Activated T-cell treated with anti-CD3 and anti-CD28 coated beads, Interleukin-2, amount 50 U/mL, for 4 hours (primary cell): ENCODE data around the gene CD93. TPM values are rescaled to one million over a fixed set of nuclear protein-coding genes. Genes with fewer than 3 reads are reported as not detected.

Experiments used
- ATAC-seq, 2 donors: fragments of 200-7000 bp; cut with Tn5 transposase; one replicate each; pipeline ENCODE4 v1.10.0; 2021
- DNase-seq: peaks from one replicate; pipeline ENCODE4 v3.0.0-alpha.2; 2020
- H3K27me3 Mint-ChIP-seq: one replicate; pipeline ENCODE4 v1.8.0; 2021; ENCODE audit warnings: low read depth, mixed read lengths
- H3K36me3 Mint-ChIP-seq: one replicate; pipeline ENCODE4 v1.8.0; 2022; ENCODE audit warnings: mixed read lengths; ENCODE audit not compliant: insufficient read depth
- H3K4me1 Mint-ChIP-seq: one replicate; pipeline ENCODE4 v1.8.0; 2021; ENCODE audit warnings: low read depth, mixed read lengths
- H3K4me3 Mint-ChIP-seq: one replicate; pipeline ENCODE4 v1.8.0; 2021; ENCODE audit warnings: mild to moderate bottlenecking, moderate library complexity, mixed read lengths
- H3K9me3 Mint-ChIP-seq: one replicate; pipeline ENCODE4 v1.8.0; 2021; ENCODE audit warnings: mixed read lengths
- total RNA-seq, 3 donors: library from RNA; stranded (reverse); gene quantifications; one replicate each; pipeline ENCODE4 v1.2.1, GENCODE V29; 2021

The CD93 gene
- total RNA-seq, 3 donors from 2014 or later: 0.18 to 0.76 (median 0.30) TPM

GRCh38 chr20:23123886-23124285 lies 37.8 kb upstream of the CD93 start:
- H3K9me3 Mint-ChIP-seq: no peaks in the 10 kb centered on the region
- no peak overlapping the region for H3K4me3 Mint-ChIP-seq
- peaks cover 2% of the 10 kb centered on the region for H3K27me3 Mint-ChIP-seq
- H3K4me1 Mint-ChIP-seq: no peaks in the 10 kb centered on the region
- no peak for DNase-seq
- ATAC-seq: no peak
- H3K36me3 Mint-ChIP-seq: no peaks in the 10 kb centered on the region

- Mint-ChIP-seq H3K9me3 (no peaks in the 10 kb centered on the region), H3K4me3 (no peak overlapping the region), H3K4me1 (no peaks in the 10 kb centered on the region), H3K27me3 (peaks cover 2% of the 10 kb centered on the region), H3K36me3 (no peaks in the 10 kb centered on the region)
- ATAC-seq (no peak), DNase-seq (no peak)
These were observed 36.9 kb upstream of the CD93 start for GRCh38 chr20:23122796-23123655.

- H3K27me3 Mint-ChIP-seq: peaks cover 2% of the 10 kb centered on the region
- no peaks in the 10 kb centered on the region for H3K9me3 Mint-ChIP-seq
- no peaks in the 10 kb centered on the region for H3K36me3 Mint-ChIP-seq
- DNase-seq (no peak), ATAC-seq (no peak)
- no peaks in the 10 kb centered on the region for H3K4me1 Mint-ChIP-seq
- no peak overlapping the region for H3K4me3 Mint-ChIP-seq
These were observed 36.2 kb upstream of the CD93 start for GRCh38 chr20:23122321-23122720.

GRCh38 chr20:23121751-23122320 lies 35.7 kb upstream of the CD93 start:
- Mint-ChIP-seq H3K9me3 (no peaks in the 10 kb centered on the region), H3K27me3 (peaks cover 2% of the 10 kb centered on the region), H3K4me3 (no peak overlapping the region), H3K36me3 (no peaks in the 10 kb centered on the region), H3K4me1 (no peaks in the 10 kb centered on the region)
- ATAC-seq (no peak), DNase-seq (no peak)

GRCh38 chr20:23120936-23121750 lies 35.0 kb upstream of the CD93 start:
- no peaks in the 10 kb centered on the region for H3K36me3 Mint-ChIP-seq
- ATAC-seq (no peak), DNase-seq (no peak)
- H3K4me3 Mint-ChIP-seq: no peak overlapping the region
- no peaks in the 10 kb centered on the region for H3K9me3 Mint-ChIP-seq
- H3K27me3 Mint-ChIP-seq: peaks cover 2% of the 10 kb centered on the region
- no peaks in the 10 kb centered on the region for H3K4me1 Mint-ChIP-seq

GRCh38 chr20:23120261-23120660 lies 34.1 kb upstream of the CD93 start:
- DNase-seq (no peak), ATAC-seq (no peak)
- Mint-ChIP-seq H3K36me3 (no peaks in the 10 kb centered on the region), H3K4me1 (no peaks in the 10 kb centered on the region), H3K4me3 (no peak overlapping the region), H3K27me3 (peaks cover 2% of the 10 kb centered on the region), H3K9me3 (no peaks in the 10 kb centered on the region)

GRCh38 chr20:23119456-23120216 lies 33.5 kb upstream of the CD93 start:
- Mint-ChIP-seq H3K4me3 (no peak overlapping the region), H3K36me3 (no peaks in the 10 kb centered on the region), H3K27me3 (peaks cover 2% of the 10 kb centered on the region), H3K4me1 (no peaks in the 10 kb centered on the region), H3K9me3 (no peaks in the 10 kb centered on the region)
- DNase-seq (no peak), ATAC-seq (no peak)

GRCh38 chr20:23118766-23119165 lies 32.6 kb upstream of the CD93 start:
- no peaks in the 10 kb centered on the region for H3K36me3 Mint-ChIP-seq
- ATAC-seq (no peak), DNase-seq (no peak)
- no peaks in the 10 kb centered on the region for H3K9me3 Mint-ChIP-seq
- no peak overlapping the region for H3K4me3 Mint-ChIP-seq
- H3K4me1 Mint-ChIP-seq: no peaks in the 10 kb centered on the region
- peaks cover 2% of the 10 kb centered on the region for H3K27me3 Mint-ChIP-seq

- H3K36me3 Mint-ChIP-seq: no peaks in the 10 kb centered on the region
These were observed 32.0 kb upstream of the CD93 start for GRCh38 chr20:23118144-23118543.

GRCh38 chr20:23117738-23118137 lies 31.6 kb upstream of the CD93 start:
- H3K4me3 Mint-ChIP-seq: no peak overlapping the region
- no peaks in the 10 kb centered on the region for H3K4me1 Mint-ChIP-seq
- H3K27me3 Mint-ChIP-seq: no peaks in the 10 kb centered on the region
- H3K9me3 Mint-ChIP-seq: no peaks in the 10 kb centered on the region
- no peak for DNase-seq
- ATAC-seq: no peak
- H3K36me3 Mint-ChIP-seq: no peaks in the 10 kb centered on the region

More at GRCh38 chr20:23118144-23118543, 32.0 kb upstream of the CD93 start:
- DNase-seq: no peak
- Mint-ChIP-seq H3K27me3 (peaks cover 1% of the 10 kb centered on the region), H3K4me3 (no peak overlapping the region), H3K9me3 (no peaks in the 10 kb centered on the region), H3K4me1 (no peaks in the 10 kb centered on the region)
- no peak for ATAC-seq

GRCh38 chr20:23116311-23117089 lies 30.4 kb upstream of the CD93 start:
- ATAC-seq: no peak
- no peaks in the 10 kb centered on the region for H3K9me3 Mint-ChIP-seq
- H3K4me3 Mint-ChIP-seq: no peak overlapping the region
- no peaks in the 10 kb centered on the region for H3K27me3 Mint-ChIP-seq
- H3K36me3 Mint-ChIP-seq: no peaks in the 10 kb centered on the region
- H3K4me1 Mint-ChIP-seq: no peaks in the 10 kb centered on the region
- DNase-seq: no peak

- Mint-ChIP-seq H3K4me1 (no peaks in the 10 kb centered on the region), H3K36me3 (no peaks in the 10 kb centered on the region), H3K27me3 (no peaks in the 10 kb centered on the region), H3K4me3 (no peak overlapping the region), H3K9me3 (no peaks in the 10 kb centered on the region)
- ATAC-seq: no peak
- no peak for DNase-seq
These were observed 29.7 kb upstream of the CD93 start for GRCh38 chr20:23115822-23116221.

GRCh38 chr20:23114448-23115082 lies 28.4 kb upstream of the CD93 start:
- Mint-ChIP-seq H3K4me3 (no peak overlapping the region), H3K27me3 (no peaks in the 10 kb centered on the region), H3K4me1 (no peaks in the 10 kb centered on the region), H3K36me3 (no peaks in the 10 kb centered on the region), H3K9me3 (no peaks in the 10 kb centered on the region)
- ATAC-seq: no peak
- no peak for DNase-seq
